PFSK-1 (cell line): Measurements from ENCODE around the gene DHX15.

Experiments used
- FOXP2 ChIP-seq: optimal IDR thresholded peaks from 2 replicates; pipeline ENCODE3; 2011; ENCODE audit warnings: borderline replicate concordance, control low read depth, inconsistent platforms; ENCODE audit not compliant: insufficient read depth; ENCODE audit errors: extremely low read length, extremely low read depth
- POLR2AphosphoS5 ChIP-seq: IDR thresholded peaks from 2 replicates; pipeline ENCODE4 v1.6.1; 2012; ENCODE audit warnings: low read depth, mild to moderate bottlenecking, control low read depth, low read length, moderate library complexity
- SIN3A ChIP-seq: IDR thresholded peaks from 2 replicates; pipeline ENCODE4 v1.6.1; 2012; ENCODE audit warnings: mild to moderate bottlenecking, low read length, moderate library complexity, borderline replicate concordance; ENCODE audit not compliant: insufficient read depth
- TAF1 ChIP-seq: IDR thresholded peaks from 2 replicates; pipeline ENCODE4 v1.6.1; 2012; ENCODE audit warnings: low read length, control low read depth, borderline replicate concordance; ENCODE audit not compliant: insufficient read depth
- TF ChIP-seq, protein P1 (sequence below), 2 experiments: IDR thresholded peaks; 2 replicates each; pipeline versions ENCODE4 v1.6.1 to v1.8.0; 2011 to 2012; ENCODE audit warnings: low read depth in 2 of 2, low read length in 2 of 2, control low read depth in 1 of 2, inconsistent platforms in 1 of 2, mild to moderate bottlenecking in 1 of 2, moderate library complexity in 1 of 2; ENCODE audit not compliant: insufficient read depth in 1 of 2

The DHX15 gene

DNA sequence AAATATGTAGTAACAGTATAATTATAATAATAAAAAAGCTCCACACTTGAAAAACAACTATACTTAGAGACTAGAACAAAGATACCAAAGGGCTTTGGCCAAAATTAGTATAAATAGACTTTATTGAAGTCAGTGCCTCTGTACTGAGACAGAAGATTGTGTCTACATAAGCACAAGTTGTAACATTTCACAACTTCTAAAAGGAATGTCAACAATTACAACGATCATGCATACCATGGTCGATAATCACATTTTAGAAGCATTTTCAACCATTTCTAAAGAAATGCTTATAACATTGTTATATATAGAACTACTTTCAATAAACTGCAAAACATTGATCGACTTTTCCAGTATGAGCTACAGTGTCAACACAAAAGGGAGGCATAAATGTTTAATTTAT, 57.0 kb downstream of the DHX15 start:
- no peak for TF ChIP-seq POLR2AphosphoS5
- TF ChIP-seq SIN3A, result no peak
- TF ChIP-seq, protein P1, sequence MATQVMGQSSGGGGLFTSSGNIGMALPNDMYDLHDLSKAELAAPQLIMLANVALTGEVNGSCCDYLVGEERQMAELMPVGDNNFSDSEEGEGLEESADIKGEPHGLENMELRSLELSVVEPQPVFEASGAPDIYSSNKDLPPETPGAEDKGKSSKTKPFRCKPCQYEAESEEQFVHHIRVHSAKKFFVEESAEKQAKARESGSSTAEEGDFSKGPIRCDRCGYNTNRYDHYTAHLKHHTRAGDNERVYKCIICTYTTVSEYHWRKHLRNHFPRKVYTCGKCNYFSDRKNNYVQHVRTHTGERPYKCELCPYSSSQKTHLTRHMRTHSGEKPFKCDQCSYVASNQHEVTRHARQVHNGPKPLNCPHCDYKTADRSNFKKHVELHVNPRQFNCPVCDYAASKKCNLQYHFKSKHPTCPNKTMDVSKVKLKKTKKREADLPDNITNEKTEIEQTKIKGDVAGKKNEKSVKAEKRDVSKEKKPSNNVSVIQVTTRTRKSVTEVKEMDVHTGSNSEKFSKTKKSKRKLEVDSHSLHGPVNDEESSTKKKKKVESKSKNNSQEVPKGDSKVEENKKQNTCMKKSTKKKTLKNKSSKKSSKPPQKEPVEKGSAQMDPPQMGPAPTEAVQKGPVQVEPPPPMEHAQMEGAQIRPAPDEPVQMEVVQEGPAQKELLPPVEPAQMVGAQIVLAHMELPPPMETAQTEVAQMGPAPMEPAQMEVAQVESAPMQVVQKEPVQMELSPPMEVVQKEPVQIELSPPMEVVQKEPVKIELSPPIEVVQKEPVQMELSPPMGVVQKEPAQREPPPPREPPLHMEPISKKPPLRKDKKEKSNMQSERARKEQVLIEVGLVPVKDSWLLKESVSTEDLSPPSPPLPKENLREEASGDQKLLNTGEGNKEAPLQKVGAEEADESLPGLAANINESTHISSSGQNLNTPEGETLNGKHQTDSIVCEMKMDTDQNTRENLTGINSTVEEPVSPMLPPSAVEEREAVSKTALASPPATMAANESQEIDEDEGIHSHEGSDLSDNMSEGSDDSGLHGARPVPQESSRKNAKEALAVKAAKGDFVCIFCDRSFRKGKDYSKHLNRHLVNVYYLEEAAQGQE (IDR thresholded peaks at IDR 0.05; ENCODE audit: insufficient read depth in 1 of 2, low read depth in 2 of 2, low read length in 2 of 2), result no peak
- no peak for TF ChIP-seq FOXP2
- TF ChIP-seq TAF1, result no peak

DNA sequence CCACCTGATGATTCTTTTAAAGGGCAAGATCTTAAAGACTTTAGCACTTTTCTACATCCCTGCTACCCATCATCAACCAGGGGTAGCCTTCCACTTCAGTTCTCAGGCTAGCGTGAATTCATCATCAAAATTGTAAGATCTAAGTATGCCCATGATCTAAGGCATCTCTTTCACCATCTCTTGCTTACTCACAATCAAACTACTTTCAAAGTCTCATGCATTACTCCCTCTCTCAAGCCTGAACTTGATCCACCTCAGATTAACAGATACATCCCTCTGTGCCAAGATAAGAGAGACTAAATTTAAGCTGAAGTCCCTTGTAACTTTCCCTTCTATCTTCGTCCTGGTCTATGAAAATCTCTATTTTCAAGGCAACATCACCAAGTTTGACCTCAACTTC, 62.8 kb downstream of the DHX15 start:
- TF ChIP-seq SIN3A (no peak), TAF1 (no peak), POLR2AphosphoS5 (no peak), FOXP2 (no peak)
- TF ChIP-seq, protein P1 (IDR thresholded peaks at IDR 0.05; ENCODE audit: insufficient read depth in 1 of 2, low read depth in 2 of 2, low read length in 2 of 2), result no peak

DNA sequence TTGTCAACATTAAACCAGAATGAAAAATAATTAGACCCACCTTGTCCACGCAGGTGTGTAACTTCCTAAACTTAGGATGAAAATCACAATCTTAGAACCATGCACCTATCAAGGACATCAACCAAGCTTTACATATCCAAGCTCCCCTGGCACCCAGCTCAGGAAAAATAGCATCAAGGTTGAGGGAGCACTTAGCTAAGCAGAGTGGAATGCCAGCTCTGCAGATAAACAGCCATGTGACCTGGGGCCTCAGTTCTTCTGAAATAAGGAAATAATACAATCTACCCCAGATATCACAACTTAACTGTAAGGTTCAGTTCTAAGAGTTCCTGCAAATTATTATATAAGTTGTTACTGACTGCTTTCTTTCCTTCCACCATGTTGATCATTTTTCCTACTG, 64.7 kb downstream of the DHX15 start:
- no peak for TF ChIP-seq SIN3A
- TF ChIP-seq, protein P1 (IDR thresholded peaks at IDR 0.05; ENCODE audit: insufficient read depth in 1 of 2, low read depth in 2 of 2, low read length in 2 of 2), result no peak
- TF ChIP-seq FOXP2, result no peak
- no peak for TF ChIP-seq TAF1
- TF ChIP-seq POLR2AphosphoS5, result no peak

DNA sequence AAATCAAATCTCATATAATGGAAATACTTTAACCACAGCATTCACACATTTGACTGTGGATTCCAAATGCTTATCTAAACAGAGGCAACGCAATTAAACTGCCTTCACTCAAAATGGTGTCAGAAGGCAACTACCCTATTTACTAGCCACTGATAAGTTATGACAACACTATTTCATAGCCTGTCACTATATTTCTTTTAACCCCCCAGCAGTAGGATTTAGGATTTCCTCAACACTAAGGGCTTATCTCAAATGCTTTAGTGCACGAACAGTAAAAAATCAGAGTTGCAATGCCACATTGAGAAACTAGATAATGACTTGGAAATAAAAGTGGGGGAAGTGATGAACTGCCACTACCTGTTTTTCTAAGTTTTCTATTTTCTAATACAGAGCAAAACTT, 66.7 kb downstream of the DHX15 start:
- no peak for TF ChIP-seq POLR2AphosphoS5
- TF ChIP-seq, protein P1 (IDR thresholded peaks at IDR 0.05; ENCODE audit: insufficient read depth in 1 of 2, low read depth in 2 of 2, low read length in 2 of 2), result no peak
- TF ChIP-seq TAF1, result no peak
- TF ChIP-seq FOXP2, result no peak
- no peak for TF ChIP-seq SIN3A

DNA sequence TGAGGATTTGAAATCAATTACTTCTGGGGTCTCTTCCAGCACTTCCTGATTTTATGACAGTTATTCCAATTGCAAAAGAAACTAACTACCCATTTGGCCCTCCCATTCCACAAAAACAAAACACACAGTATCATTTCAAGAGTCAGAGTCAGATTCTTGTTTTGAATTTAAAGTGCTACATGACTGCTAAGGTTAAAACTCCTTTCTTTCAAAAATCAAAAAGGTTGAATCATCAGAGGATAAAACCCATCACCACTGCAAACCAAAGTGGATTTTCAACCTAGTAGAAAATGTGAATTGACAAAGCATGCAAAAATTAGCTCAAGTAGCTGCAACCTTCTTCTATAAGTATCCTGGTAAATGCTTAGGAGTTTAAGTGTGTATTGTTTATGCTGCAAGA, 67.4 kb downstream of the DHX15 start:
- TF ChIP-seq POLR2AphosphoS5, result no peak
- TF ChIP-seq SIN3A, result no peak
- no peak for TF ChIP-seq TAF1
- TF ChIP-seq, protein P1 (IDR thresholded peaks at IDR 0.05; ENCODE audit: insufficient read depth in 1 of 2, low read depth in 2 of 2, low read length in 2 of 2), result no peak
- no peak for TF ChIP-seq FOXP2
